GM23248 (cell line): ENCODE results near the gene ZNF331. TPM values are rescaled to one million over a fixed set of nuclear protein-coding genes. Genes with fewer than 3 reads are reported as not detected.

Experiments
- DNase-seq: peaks from one replicate; pipeline ENCODE4 v3.0.0-alpha.2; 2015
- H2AFZ ChIP-seq: fragments of 200-600 bp; sonication (generic); 2 replicates; pipeline ENCODE4 v1.6.1; 2016; ENCODE audit warnings: antibody characterized with exemption
- H3F3A ChIP-seq: fragments of 200-600 bp; sonication (generic); 2 replicates; pipeline ENCODE4 v1.6.1; 2016; ENCODE audit warnings: mild to moderate bottlenecking, antibody characterized with exemption, mixed run types; ENCODE audit not compliant: insufficient read depth
- H3K27ac ChIP-seq: fragments of 200-600 bp; sonication (generic); 2 replicates; pipeline ENCODE4 v1.5.1; 2016; ENCODE audit warnings: mild to moderate bottlenecking
- H3K27me3 ChIP-seq: fragments of 200-600 bp; sonication (generic); replicated peaks from 2 replicates; pipeline ENCODE4 v1.6.1; 2016; ENCODE audit warnings: mild to moderate bottlenecking; ENCODE audit not compliant: insufficient read depth
- H3K36me3 ChIP-seq: fragments of 200-600 bp; sonication (generic); 2 replicates; pipeline ENCODE4 v1.6.1; 2016; ENCODE audit warnings: low read depth, mild to moderate bottlenecking
- H3K4me1 ChIP-seq: fragments of 200-600 bp; sonication (generic); 2 replicates; pipeline ENCODE4 v1.6.1; 2016; ENCODE audit warnings: mild to moderate bottlenecking; ENCODE audit not compliant: insufficient read depth
- H3K4me2 ChIP-seq: fragments of 200-600 bp; sonication (generic); one replicate; pipeline ENCODE4 v1.6.1; 2016; ENCODE audit warnings: mild to moderate bottlenecking; ENCODE audit not compliant: unreplicated experiment
- H3K4me3 ChIP-seq: fragments of 200-600 bp; sonication (generic); 2 replicates; pipeline ENCODE4 v1.5.1; 2016; ENCODE audit warnings: mild to moderate bottlenecking
- H3K79me2 ChIP-seq: fragments of 200-600 bp; sonication (generic); 2 replicates; pipeline ENCODE4 v1.6.1; 2016; ENCODE audit warnings: mild to moderate bottlenecking; ENCODE audit not compliant: insufficient read depth
- H3K9ac ChIP-seq: fragments of 200-600 bp; sonication (generic); 2 replicates; pipeline ENCODE4 v1.6.1; 2016; ENCODE audit warnings: mild to moderate bottlenecking
- H3K9me2 ChIP-seq: fragments of 200-600 bp; sonication (generic); 2 replicates; pipeline ENCODE4 v1.6.1; 2016; ENCODE audit warnings: mixed run types, mild to moderate bottlenecking, moderate library complexity; ENCODE audit not compliant: insufficient read depth
- H3K9me3 ChIP-seq: fragments of 200-600 bp; sonication (generic); one replicate; pipeline ENCODE4 v1.6.1; 2017; ENCODE audit warnings: low read depth
- H4K20me1 ChIP-seq: fragments of 200-600 bp; sonication (generic); 2 replicates; pipeline ENCODE4 v1.6.0; 2016; ENCODE audit not compliant: insufficient read depth
- EZH2 ChIP-seq: fragments of 200-600 bp; sonication (generic); IDR thresholded peaks from 2 replicates; pipeline ENCODE4 v1.6.1; 2018; ENCODE audit warnings: antibody characterized with exemption, mild to moderate bottlenecking; ENCODE audit not compliant: insufficient read depth, poor library complexity, severe bottlenecking
- EZH2phosphoT487 ChIP-seq: fragments of 200-600 bp; sonication (generic); IDR thresholded peaks from 2 replicates; pipeline ENCODE4 v1.6.1; 2018; ENCODE audit warnings: antibody characterized with exemption, moderate library complexity, mild to moderate bottlenecking, low read depth; ENCODE audit not compliant: insufficient read depth
- WGBS, 2 experiments: methylation state at CpG; one replicate each; pipeline ENCODE4 v1.1.6; 2015 to 2017; ENCODE audit warnings: low lambda C conversion rate in 2 of 2, low coverage in 1 of 2; ENCODE audit errors: missing lambda C conversion rate in 2 of 2; 5-methylcytosine and 5-hydroxymethylcytosine counted together
- in situ Hi-C: fragments of 300-500 bp; cut with MboI; formaldehyde crosslinking; loops from 2 replicates; pipeline ENCODE4 v1.15.0; 2020
- polyA plus RNA-seq: library from polyadenylated mRNA; unstranded; fragments of >200 nt; fragmentation: Nextera tagmentation; extraction: Ambion mirVana; gene quantifications from 2 replicates; pipeline ENCODE4 v1.2.1, GENCODE V29; 2016
- total RNA-seq: library from RNA; depleted of rRNA; stranded (reverse); fragments of >200 nt; shearing (Covaris generic); gene quantifications from 2 replicates; pipeline ENCODE4 v1.2.3, GENCODE V29; 2014

ZNF331 gene
- total and polyA plus RNA-seq, 2 experiments from 2014 or later, result 13.9 to 17.0 TPM

DNA sequence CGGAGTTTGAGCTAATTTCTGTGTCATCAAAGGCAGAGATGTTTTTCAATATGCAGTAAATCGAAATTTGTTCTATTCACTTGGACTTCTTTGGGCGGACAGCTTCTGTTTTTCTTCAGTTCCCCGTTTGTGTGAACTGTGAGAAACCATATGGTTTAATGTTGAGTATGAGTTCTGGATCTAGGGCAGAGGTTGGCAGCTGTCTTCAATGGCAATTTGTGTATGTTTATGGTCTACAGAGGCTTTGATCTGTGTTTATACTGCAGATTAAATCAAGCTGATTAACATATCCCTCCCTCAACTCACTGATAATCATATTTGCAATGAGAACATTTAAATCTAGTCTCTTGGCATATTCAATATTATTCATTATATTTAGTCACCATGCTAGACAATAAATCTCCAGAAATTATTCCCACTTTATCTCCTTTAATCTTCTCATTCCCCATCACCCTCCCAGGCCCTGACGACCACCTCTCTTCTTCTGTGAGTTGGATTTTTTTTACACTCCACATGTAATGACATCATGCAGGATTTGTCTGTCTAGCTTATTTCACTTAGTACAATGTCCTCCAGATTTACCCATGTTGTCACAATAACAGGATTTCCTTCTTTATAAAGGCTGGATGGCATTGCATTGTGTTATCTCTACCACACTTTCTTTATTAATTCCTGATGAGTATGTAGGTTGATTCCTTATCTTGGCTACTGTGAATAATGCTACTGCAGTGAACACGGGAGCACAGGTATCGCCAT is 9.0 kb downstream of the ZNF331 start:
- no peak for DNase-seq
- H2AFZ ChIP-seq, result 0 out of 2 replicates have a peak overlapping the region, but pooled peaks have one; percentile 27
- no peaks in the 10 kb centered on the region for H3K9me2 ChIP-seq
- in situ Hi-C loops, result no loop called here
- no peak overlapping the region for H3K9ac ChIP-seq
- H3K27ac ChIP-seq, result peak overlapping the region; percentile 91; the same call in 1 of the 2 replicates
- H3K36me3 ChIP-seq, result no peaks in the 10 kb centered on the region
- no peaks in the 10 kb centered on the region for H3K9me3 ChIP-seq
- 48 to 50% methylated on average over 7 of the region's 7 CpGs for WGBS, 2 experiments
- H3K4me2 ChIP-seq, result no peak overlapping the region
- H3K4me3 ChIP-seq, result no peak overlapping the region
- no peak for TF ChIP-seq EZH2phosphoT487
- no peak for TF ChIP-seq EZH2
- peaks cover 44% of the 10 kb centered on the region for H3F3A ChIP-seq
- peaks cover 41% of the 10 kb centered on the region for H3K4me1 ChIP-seq
- H3K79me2 ChIP-seq, result peaks cover 61% of the 10 kb centered on the region
- no peaks in the 10 kb centered on the region for H3K27me3 ChIP-seq
- no peaks in the 10 kb centered on the region for H4K20me1 ChIP-seq

- peak; percentile 89 for DNase-seq
- Histone ChIP-seq H3K27me3 (no peaks in the 10 kb centered on the region), H2AFZ (peak overlapping the region; percentile 19; the same call in 1 of the 2 replicates), H3K79me2 (peaks cover 71% of the 10 kb centered on the region), H4K20me1 (no peaks in the 10 kb centered on the region), H3K4me1 (peaks cover 55% of the 10 kb centered on the region), H3K9me3 (no peaks in the 10 kb centered on the region), H3K4me3 (peak overlapping the region; percentile 41), H3F3A (peaks cover 46% of the 10 kb centered on the region), H3K27ac (peak overlapping the region; percentile 93), H3K9me2 (no peaks in the 10 kb centered on the region), H3K4me2 (peak overlapping the region; percentile 60), H3K36me3 (no peaks in the 10 kb centered on the region), H3K9ac (peak overlapping the region; percentile 75)
- 26 to 37% methylated on average over 3 of the region's 3 CpGs for WGBS, 2 experiments
- in situ Hi-C loops, result no loop called here
- no peak for TF ChIP-seq EZH2
- no peak for TF ChIP-seq EZH2phosphoT487
These were observed 11.4 kb downstream of the ZNF331 start for GRCh38 chr19:53549340-53549739.

DNA sequence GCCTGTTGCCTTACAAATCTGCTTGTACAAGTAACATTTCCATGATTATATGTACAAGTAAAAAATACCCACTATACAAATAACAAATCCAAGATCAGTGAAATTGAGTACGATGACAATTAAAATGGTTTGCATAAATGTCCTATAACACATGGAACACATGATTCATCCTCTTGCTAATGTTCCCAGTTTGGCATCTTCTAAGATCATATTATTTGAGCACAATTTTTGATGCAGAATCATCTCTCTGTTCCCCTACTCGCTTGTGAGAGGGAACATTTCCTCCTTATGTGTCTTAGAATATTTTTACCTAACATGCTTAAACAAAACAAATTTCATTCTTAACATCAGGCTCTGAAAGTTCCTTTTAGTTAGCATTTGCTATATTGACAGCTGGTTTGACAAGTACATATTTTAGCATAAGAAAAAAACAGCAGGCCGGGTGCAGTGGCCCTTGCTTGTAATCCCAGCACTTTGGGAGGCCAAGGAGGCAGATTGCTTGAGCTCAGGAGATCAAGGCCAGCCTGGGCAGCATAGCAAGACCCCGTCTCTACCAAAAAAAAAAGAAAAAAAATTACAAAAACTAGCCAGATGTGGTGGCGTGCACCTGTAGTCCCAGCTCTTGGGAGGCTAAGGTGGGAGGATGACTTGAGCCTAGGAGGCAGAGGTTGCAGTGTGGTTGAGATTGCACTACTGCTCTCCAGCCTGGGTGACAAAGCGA is 14.2 kb downstream of the ZNF331 start:
- Histone ChIP-seq H3K9me2 (no peaks in the 10 kb centered on the region), H3F3A (peaks cover 29% of the 10 kb centered on the region), H2AFZ (no peak overlapping the region), H3K9me3 (no peaks in the 10 kb centered on the region), H3K4me3 (no peak overlapping the region), H4K20me1 (no peaks in the 10 kb centered on the region), H3K9ac (peak overlapping the region; percentile 26; the same call in 1 of the 2 replicates), H3K79me2 (peaks cover 67% of the 10 kb centered on the region), H3K27me3 (no peaks in the 10 kb centered on the region), H3K27ac (peak overlapping the region; percentile 82), H3K36me3 (no peaks in the 10 kb centered on the region), H3K4me1 (peaks cover 41% of the 10 kb centered on the region), H3K4me2 (peak overlapping the region; percentile 18)
- WGBS, 2 experiments, result 51 to 53% methylated on average over 6 of the region's 6 CpGs
- TF ChIP-seq EZH2 (no peak), EZH2phosphoT487 (no peak)
- DNase-seq, result peak; percentile 68
- in situ Hi-C loops, result no loop called here

DNA sequence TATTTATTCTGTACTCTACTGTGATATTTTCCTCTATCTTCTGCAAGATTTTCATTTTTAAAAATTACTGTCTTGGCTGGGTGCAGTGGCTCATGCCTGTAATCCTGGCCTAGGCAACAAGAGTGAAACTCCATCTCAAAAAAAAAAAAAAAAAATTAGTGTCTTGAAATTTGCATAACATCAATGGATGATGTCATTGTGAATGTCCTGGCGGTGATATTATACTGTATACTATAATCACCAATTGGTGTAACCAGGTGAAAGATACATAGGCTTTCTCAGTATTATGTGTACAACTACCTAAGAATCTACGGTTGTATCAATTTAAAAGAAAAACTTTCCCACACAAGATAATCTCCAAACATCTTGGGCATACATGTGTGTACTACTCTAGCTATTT is 15.2 kb downstream of the ZNF331 start:
- Histone ChIP-seq H3K79me2 (peaks cover 57% of the 10 kb centered on the region), H3K9ac (peak overlapping the region; percentile 94), H2AFZ (no peak overlapping the region), H3K27ac (peak overlapping the region; percentile 82), H3K27me3 (no peaks in the 10 kb centered on the region), H3K4me1 (peaks cover 41% of the 10 kb centered on the region), H3F3A (peaks cover 28% of the 10 kb centered on the region), H3K9me2 (no peaks in the 10 kb centered on the region), H3K4me3 (no peak overlapping the region), H3K4me2 (no peak overlapping the region), H3K9me3 (no peaks in the 10 kb centered on the region), H4K20me1 (no peaks in the 10 kb centered on the region), H3K36me3 (no peaks in the 10 kb centered on the region)
- no peak for TF ChIP-seq EZH2
- no peak for TF ChIP-seq EZH2phosphoT487
- in situ Hi-C loops, result no loop called here
- WGBS, 2 experiments, result 76 to 78% methylated on average over 2 of the region's 2 CpGs
- DNase-seq, result peak; percentile 37
